ENCODE measurements around the gene MAP3K13.

MAP3K13 gene

DNA sequence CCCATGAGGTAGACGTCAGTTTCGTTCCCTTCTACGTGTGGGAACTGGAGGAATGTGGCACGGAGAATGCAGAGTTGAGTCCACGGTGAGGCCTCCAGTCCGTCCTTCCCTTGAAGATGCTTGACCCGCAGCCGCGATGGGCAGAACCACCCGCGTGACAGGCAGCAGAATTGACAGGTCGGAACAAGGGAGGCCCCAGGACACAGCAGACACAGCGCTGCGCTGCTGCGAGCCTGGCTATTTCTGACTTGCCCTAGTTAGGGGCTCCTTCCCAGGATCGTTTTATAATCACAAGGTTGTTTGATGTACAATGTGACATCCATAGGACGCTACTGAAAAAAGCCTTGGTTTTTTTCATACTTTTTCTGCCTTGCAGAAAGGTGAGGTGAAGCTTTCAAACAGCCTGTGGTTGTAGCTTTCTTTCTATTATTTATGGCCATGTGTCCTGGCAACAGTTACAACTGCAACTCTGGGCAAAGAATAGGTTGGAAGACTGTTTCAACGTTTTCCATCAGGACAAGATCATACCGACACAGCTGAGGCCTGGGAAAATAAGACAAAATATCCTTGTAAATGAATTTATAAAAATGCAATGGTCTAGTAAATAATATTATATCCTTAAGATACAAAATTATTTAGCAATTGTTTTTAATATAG lies 145.5 kb downstream of the MAP3K13 start:
- TF ChIP-seq, protein P1, sequence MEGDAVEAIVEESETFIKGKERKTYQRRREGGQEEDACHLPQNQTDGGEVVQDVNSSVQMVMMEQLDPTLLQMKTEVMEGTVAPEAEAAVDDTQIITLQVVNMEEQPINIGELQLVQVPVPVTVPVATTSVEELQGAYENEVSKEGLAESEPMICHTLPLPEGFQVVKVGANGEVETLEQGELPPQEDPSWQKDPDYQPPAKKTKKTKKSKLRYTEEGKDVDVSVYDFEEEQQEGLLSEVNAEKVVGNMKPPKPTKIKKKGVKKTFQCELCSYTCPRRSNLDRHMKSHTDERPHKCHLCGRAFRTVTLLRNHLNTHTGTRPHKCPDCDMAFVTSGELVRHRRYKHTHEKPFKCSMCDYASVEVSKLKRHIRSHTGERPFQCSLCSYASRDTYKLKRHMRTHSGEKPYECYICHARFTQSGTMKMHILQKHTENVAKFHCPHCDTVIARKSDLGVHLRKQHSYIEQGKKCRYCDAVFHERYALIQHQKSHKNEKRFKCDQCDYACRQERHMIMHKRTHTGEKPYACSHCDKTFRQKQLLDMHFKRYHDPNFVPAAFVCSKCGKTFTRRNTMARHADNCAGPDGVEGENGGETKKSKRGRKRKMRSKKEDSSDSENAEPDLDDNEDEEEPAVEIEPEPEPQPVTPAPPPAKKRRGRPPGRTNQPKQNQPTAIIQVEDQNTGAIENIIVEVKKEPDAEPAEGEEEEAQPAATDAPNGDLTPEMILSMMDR (IDR thresholded peaks at IDR 0.05; ENCODE audit: insufficient read depth, low read length, poor library complexity, severe bottlenecking): no peak
- no peak for TF ChIP-seq EZH2phosphoT487 (conservative IDR thresholded peaks at IDR 0.05; ENCODE audit: low read length)

DNA sequence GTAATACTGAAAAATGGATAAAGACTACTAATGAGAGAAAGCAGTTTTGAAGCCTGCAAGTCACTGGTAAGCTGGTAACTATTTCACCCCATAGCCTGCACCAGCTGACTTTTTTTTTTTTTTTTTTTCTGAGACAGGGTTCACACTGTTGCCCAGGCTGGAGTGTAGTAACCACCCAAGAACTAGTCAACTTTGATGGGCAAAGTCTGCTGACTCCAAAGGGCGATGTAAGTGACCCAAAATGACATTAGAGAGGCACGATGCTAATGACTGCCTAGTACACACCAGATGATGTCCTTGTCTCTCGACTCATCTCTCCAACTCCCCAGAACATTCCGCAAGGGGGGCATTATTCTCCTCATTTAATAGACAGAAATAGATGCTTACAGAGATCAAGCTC lies 148.8 kb downstream of the MAP3K13 start:
- Histone ChIP-seq H3K27ac (ENCODE audit: low read depth, low read length) (no peak overlapping the region), H3K9me2 (replicated peaks; ENCODE audit: insufficient read depth, low read length) (no peaks in the 10 kb centered on the region), H3K9me3 (ENCODE audit: insufficient read depth, low read length) (no peaks in the 10 kb centered on the region), H3K4me2 (ENCODE audit: low read depth, low read length, poor library complexity, severe bottlenecking) (no peak overlapping the region), H3K4me3 (ENCODE audit: insufficient read depth, low read length, poor library complexity, severe bottlenecking) (no peak overlapping the region), H3K79me2 (ENCODE audit: insufficient read depth, low read length) (no peaks in the 10 kb centered on the region), H3K9ac (ENCODE audit: low read length) (no peak overlapping the region), H3K27me3 (ENCODE audit: low read length) (no peaks in the 10 kb centered on the region), H3F3A (ENCODE audit: insufficient read depth) (no peaks in the 10 kb centered on the region), H4K20me1 (ENCODE audit: low read depth, low read length) (no peaks in the 10 kb centered on the region), H2AFZ (ENCODE audit: low read depth, low read length, severe bottlenecking) (no peak overlapping the region), H3K36me3 (ENCODE audit: low read length) (no peaks in the 10 kb centered on the region)
- TF ChIP-seq, protein P1 (IDR thresholded peaks at IDR 0.05; ENCODE audit: insufficient read depth, low read length, poor library complexity, severe bottlenecking): no peak
- no peak for TF ChIP-seq EZH2phosphoT487 (conservative IDR thresholded peaks at IDR 0.05; ENCODE audit: low read length)

More for the DNA sequence above, 145.5 kb downstream of the MAP3K13 start:
- H2AFZ ChIP-seq (ENCODE audit: low read depth, low read length, severe bottlenecking): no peak overlapping the region
- no peak overlapping the region for H3K9ac ChIP-seq (ENCODE audit: low read length)
- no peak overlapping the region for H3K27ac ChIP-seq (ENCODE audit: low read depth, low read length)
- H3K9me2 ChIP-seq (replicated peaks; ENCODE audit: insufficient read depth, low read length): no peaks in the 10 kb centered on the region
- H3K9me3 ChIP-seq (ENCODE audit: insufficient read depth, low read length): no peaks in the 10 kb centered on the region
- H3K79me2 ChIP-seq (ENCODE audit: insufficient read depth, low read length): no peaks in the 10 kb centered on the region
- no peaks in the 10 kb centered on the region for H3F3A ChIP-seq (ENCODE audit: insufficient read depth)
- no peak overlapping the region for H3K4me3 ChIP-seq (ENCODE audit: insufficient read depth, low read length, poor library complexity, severe bottlenecking)
- no peaks in the 10 kb centered on the region for H3K27me3 ChIP-seq (ENCODE audit: low read length)
- H3K36me3 ChIP-seq (ENCODE audit: low read length): no peaks in the 10 kb centered on the region
- no peak overlapping the region for H3K4me2 ChIP-seq (ENCODE audit: low read depth, low read length, poor library complexity, severe bottlenecking)
- H4K20me1 ChIP-seq (ENCODE audit: low read depth, low read length): no peaks in the 10 kb centered on the region

DNA sequence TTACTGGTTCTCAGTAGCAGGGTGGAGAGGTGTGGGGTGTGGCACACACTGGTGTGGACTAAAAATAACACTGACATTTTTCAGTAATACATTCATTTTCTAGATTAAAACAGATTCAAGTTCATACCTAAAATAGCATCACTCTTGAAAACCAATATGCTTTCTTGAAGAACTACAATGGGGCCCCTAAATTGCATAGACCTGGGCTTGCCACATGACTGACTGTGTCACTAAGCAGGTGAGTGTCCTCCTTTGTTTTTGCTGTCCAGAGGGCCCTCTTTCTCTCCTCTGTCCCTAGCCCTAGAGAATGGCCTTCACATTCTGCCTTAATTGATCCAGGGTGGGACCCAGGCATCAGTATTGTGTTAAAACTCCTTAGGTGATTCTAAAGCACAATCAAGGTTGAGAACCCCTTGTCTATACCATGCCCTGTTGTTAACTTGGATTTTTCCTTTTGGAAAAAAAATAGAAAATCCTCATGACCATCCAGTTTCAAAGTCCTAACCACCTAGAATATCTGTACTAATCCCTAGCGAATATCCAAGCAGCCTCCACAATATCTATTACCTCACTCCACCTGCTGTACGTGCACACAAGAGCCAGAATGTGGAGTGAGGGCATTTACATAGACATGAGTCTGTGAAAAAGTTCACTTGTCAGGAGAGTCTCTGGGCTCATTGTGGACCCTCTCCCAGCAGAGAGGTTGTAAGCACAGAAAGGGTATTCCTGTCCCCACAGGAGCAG lies 154.6 kb downstream of the MAP3K13 start:
- no peak overlapping the region for H3K9ac ChIP-seq (ENCODE audit: low read length)
- no peak overlapping the region for H3K27ac ChIP-seq (ENCODE audit: low read depth, low read length)
- H2AFZ ChIP-seq (ENCODE audit: low read depth, low read length, severe bottlenecking): no peak overlapping the region
- no peaks in the 10 kb centered on the region for H3K79me2 ChIP-seq (ENCODE audit: insufficient read depth, low read length)
- H3K27me3 ChIP-seq (ENCODE audit: low read length): no peaks in the 10 kb centered on the region
- no peaks in the 10 kb centered on the region for H3K9me2 ChIP-seq (replicated peaks; ENCODE audit: insufficient read depth, low read length)
- no peaks in the 10 kb centered on the region for H3F3A ChIP-seq (ENCODE audit: insufficient read depth)
- TF ChIP-seq, protein P1 (IDR thresholded peaks at IDR 0.05; ENCODE audit: insufficient read depth, low read length, poor library complexity, severe bottlenecking): no peak
- TF ChIP-seq EZH2phosphoT487 (conservative IDR thresholded peaks at IDR 0.05; ENCODE audit: low read length): no peak
- H4K20me1 ChIP-seq (ENCODE audit: low read depth, low read length): no peaks in the 10 kb centered on the region
- H3K36me3 ChIP-seq (ENCODE audit: low read length): no peaks in the 10 kb centered on the region
- no peak overlapping the region for H3K4me2 ChIP-seq (ENCODE audit: low read depth, low read length, poor library complexity, severe bottlenecking)
- no peaks in the 10 kb centered on the region for H3K9me3 ChIP-seq (ENCODE audit: insufficient read depth, low read length)
- H3K4me3 ChIP-seq (ENCODE audit: insufficient read depth, low read length, poor library complexity, severe bottlenecking): no peak overlapping the region
